Mesodermal cell (in vitro differentiated cells): ENCODE data around the gene CLPX.
"Not testable (repeated sequence)": the region's sequence is repeated elsewhere in the genome, so short reads cannot be mapped to it uniquely, and the experiment has no call there.

ENCODE experiments used
- H3K27ac ChIP-seq: 2 replicates; pipeline ENCODE4 v1.7.0; 2013; ENCODE audit warnings: mild to moderate bottlenecking, low read depth, low read length, moderate library complexity; ENCODE audit not compliant: severe bottlenecking
- H3K36me3 ChIP-seq: 2 replicates; pipeline ENCODE4 v1.7.1; 2013; ENCODE audit warnings: mild to moderate bottlenecking, low read length, moderate library complexity; ENCODE audit not compliant: control insufficient read depth, insufficient read depth
- H3K4me1 ChIP-seq: one replicate; pipeline ENCODE4 v1.7.1; 2013; ENCODE audit warnings: mild to moderate bottlenecking, low read length; ENCODE audit not compliant: insufficient read depth, control insufficient read depth, poor library complexity, severe bottlenecking
- H3K4me3 ChIP-seq: 2 replicates; pipeline ENCODE4 v1.7.0; 2013; ENCODE audit warnings: low read length, control low read depth, mild to moderate bottlenecking; ENCODE audit not compliant: insufficient read depth, poor library complexity, severe bottlenecking; ENCODE audit errors: extremely low read depth
- H3K9me3 ChIP-seq: 2 replicates; pipeline ENCODE4 v1.7.1; 2013; ENCODE audit warnings: mild to moderate bottlenecking, low read length, moderate library complexity; ENCODE audit not compliant: control insufficient read depth
- WGBS, 2 experiments: methylation state at CpG; one replicate each; pipeline ENCODE4 v1.1.5; 2013; ENCODE audit warnings: missing lambda C conversion rate in 2 of 2; ENCODE audit not compliant: insufficient coverage in 2 of 2; 5-methylcytosine and 5-hydroxymethylcytosine counted together

CLPX gene

GRCh38 chr15:65101891-65102708 is 83.0 kb downstream of the CLPX start:
- Histone ChIP-seq H3K4me1 (no peaks in the 10 kb centered on the region), H3K27ac (no peak overlapping the region), H3K4me3 (no peak overlapping the region), H3K9me3 (no peaks in the 10 kb centered on the region), H3K36me3 (peaks cover 55% of the 10 kb centered on the region)
- whole genome bisulfite sequencing, 2 experiments: 67 to 80% methylated on average over 50 to 72 of the region's 75 CpGs

DNA sequence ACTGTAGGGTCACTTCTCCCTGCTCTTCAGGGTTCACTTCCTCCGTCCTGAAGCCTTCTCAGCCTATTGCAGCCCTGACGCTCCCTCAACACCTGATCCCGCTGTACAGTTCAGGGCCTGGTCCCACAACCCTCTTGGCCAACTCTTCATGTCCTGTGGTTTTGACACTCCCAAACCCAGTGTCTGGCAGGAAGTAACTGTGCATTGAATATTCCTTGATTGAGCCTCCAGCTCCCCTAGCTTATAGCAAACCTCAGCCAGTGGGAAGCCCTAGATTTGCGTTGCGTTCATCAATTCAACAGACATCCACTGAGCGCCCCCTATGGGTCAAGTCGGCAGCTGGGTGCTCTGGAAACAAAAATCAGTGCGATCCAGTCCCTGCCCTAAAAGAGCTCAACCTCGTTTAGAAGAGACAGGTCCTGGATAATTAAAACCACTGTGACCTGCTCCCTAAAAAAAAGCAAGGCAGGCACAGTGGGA is 83.7 kb downstream of the CLPX start:
- Histone ChIP-seq H3K27ac (no peak overlapping the region), H3K36me3 (peaks cover 53% of the 10 kb centered on the region), H3K4me1 (no peaks in the 10 kb centered on the region), H3K4me3 (no peak overlapping the region), H3K9me3 (no peaks in the 10 kb centered on the region)
- WGBS, 2 experiments: 46 to 49% methylated on average over 9 of the region's 9 CpGs

- WGBS, 2 experiments: 100% methylated on average over 2 of the region's 7 CpGs; no CpG with 5 or more reads in 1 of the 2 experiments
- no peaks in the 10 kb centered on the region for H3K4me1 ChIP-seq
- H3K9me3 ChIP-seq: no peaks in the 10 kb centered on the region
- H3K27ac ChIP-seq: no peak overlapping the region
- peaks cover 46% of the 10 kb centered on the region for H3K36me3 ChIP-seq
- no peak overlapping the region for H3K4me3 ChIP-seq
Measured at GRCh38 chr15:65100442-65100841, 84.7 kb downstream of the CLPX start.

DNA sequence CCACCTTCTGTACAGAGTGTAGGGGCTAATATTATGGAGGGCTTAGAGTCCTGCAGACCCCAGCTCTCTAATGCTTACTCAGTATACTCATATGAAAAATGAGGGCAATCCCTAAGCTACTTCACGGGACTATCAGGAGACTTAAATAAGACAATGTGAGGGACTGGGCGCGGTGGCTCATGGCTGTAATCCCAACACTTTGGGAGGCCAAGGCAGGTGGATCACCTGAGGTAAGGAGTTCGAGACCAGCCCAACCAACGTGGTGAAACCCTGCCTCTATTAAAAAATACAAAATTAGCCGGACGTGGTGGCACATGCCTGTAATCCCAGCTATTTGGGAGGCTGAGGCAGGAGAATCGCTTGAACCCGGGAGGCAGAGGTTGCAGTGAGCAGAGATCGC is 85.3 kb downstream of the CLPX start:
- peaks cover 40% of the 10 kb centered on the region for H3K36me3 ChIP-seq
- whole genome bisulfite sequencing, 2 experiments: 96 to 97% methylated on average over 7 to 10 of the region's 10 CpGs
- H3K27ac ChIP-seq, H3K4me3 ChIP-seq, H3K9me3 ChIP-seq, H3K4me1 ChIP-seq: not testable (repeated sequence)

- H3K4me3 ChIP-seq: no peak overlapping the region
- no peak overlapping the region for H3K27ac ChIP-seq
- peaks cover 39% of the 10 kb centered on the region for H3K36me3 ChIP-seq
- no peaks in the 10 kb centered on the region for H3K9me3 ChIP-seq
- no peaks in the 10 kb centered on the region for H3K4me1 ChIP-seq
- WGBS, 2 experiments: 91 to 97% methylated on average over 5 of the region's 5 CpGs
Measured at GRCh38 chr15:65099336-65099735, 85.8 kb downstream of the CLPX start.
